ENCODE results near the gene SLAMF7.

SLAMF7 gene

DNA sequence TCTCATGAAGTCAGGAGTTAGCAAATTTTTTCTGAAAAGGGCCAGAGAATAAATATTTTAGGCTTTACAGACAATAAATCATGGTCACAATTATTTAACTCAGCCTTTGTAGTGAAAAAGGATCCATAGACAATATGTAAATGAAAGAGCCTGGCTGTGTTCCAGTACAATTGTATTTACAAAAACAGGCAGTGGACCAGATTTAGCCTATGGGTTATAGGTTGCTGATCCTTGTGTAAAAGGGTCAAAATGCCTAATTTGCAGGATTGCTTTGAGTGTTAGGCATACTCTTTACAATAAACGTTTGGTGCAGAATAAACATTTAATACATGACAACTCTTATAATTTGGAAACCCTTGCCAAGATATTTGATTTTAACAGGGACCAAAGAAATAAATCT is 6.5 kb downstream of the SLAMF7 start:
- DNase-seq (ENCODE audit: low read depth), result no peak

DNA sequence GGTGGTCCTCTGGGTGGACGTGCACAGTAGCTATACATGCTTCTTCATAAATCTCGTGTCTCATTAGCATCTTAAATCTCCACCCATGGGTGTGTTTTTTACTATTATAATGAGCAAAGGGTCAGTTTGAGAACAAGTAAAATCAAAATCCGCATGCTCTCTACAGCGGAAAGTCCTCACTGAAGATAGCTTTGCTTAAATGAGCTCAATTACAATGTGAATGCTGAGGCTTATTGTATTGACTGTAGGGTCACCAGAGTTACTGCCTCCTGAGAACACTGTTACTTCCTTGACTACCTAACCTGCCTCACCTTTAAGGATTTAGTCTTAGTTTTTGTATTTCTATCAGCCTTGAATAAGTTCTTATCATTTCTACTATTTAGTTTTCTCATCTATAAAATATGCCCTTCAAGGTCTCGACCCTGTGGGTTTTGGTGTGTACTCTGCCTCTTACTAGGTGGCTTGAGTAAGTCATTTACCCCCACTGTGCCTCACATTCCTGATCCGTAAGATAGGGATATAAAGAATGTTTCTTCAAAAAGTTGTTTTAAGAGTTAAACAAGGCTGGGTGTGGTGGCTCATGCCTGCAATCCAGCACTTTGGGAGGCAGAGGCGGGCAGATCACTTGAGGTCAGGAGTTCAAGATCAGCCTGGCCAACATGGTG is 7.9 kb downstream of the SLAMF7 start:
- no peak for DNase-seq (ENCODE audit: low read depth)

DNA sequence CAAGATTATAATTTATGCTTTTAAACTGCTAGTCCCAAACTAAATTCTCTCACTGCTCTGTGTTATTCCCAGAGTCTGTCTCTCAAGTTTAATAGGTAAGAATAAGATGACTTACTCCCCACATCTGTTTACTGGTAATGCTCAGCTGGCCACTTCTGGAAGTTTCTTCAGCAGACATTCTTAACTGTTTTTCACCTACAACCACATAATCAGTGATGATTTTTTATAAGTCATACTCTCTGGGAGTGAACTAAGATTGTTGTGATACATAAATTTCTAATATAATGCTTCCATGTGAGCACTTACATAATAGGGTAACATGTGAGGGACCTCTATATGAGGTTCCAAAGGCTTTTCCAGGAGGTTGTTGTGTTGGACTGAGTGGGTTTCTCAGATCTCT is 8.7 kb downstream of the SLAMF7 start:
- no peak for DNase-seq (ENCODE audit: low read depth)

DNA sequence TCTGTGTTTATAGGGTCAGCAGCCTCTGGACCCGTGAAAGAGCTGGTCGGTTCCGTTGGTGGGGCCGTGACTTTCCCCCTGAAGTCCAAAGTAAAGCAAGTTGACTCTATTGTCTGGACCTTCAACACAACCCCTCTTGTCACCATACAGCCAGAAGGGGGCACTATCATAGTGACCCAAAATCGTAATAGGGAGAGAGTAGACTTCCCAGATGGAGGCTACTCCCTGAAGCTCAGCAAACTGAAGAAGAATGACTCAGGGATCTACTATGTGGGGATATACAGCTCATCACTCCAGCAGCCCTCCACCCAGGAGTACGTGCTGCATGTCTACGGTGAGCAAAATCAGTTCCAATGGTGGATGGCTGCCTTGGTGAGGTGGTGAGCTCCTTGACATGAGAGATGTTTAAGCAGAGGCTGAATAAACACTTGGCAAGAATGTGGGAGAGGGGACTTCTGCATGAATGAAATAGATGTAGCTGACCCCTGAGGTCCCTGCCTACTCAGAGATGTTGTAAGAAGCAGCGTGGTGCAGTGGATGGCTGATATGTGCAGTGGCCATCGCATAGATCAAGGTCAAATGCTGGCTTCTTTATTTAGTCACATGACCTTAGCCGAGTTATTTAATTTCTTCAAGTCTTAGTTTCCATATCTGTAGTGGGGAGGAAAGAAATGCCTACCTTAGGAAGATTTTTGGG is 9.3 kb downstream of the SLAMF7 start:
- DNase-seq (ENCODE audit: low read depth), result no peak

DNA sequence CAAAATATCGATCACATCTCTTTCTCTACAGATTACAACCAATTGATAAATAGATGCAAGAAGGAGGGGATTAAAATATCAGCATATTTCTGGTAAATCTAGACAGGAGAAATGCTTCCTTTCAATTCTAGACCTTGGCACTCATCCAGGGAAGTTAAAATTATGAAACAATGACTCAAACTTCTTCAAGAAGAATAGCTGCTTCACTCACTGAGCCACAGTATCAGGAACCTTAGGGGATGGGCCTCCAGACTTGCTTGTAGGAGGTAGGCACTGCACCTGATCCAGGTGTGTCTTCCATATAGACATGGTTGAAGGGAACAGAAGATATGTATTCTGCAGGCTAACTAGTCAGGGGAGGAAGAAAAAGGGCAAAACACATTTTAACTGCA is 9.8 kb downstream of the SLAMF7 start:
- no peak for DNase-seq (ENCODE audit: low read depth)

DNA sequence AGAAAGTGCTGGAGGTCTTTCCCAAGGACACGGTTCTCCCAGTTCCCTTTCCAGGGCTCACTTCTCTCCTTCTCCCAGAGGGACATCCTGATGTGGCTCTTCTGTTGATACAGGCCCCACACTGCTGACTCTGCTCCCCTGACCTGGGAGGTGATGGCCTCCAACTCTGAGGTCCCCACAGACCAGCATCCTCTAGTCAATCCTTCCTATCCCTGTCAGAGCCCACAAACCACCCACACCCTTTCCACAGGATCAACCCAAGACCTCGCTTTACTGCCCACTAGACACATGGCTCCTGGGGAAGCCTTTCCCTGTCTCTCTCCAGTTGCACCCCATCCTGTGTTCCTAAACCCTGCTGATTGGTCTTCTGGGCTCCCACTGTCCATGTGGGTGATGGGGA is 11.6 kb downstream of the SLAMF7 start:
- no peak for DNase-seq (ENCODE audit: low read depth)

DNA sequence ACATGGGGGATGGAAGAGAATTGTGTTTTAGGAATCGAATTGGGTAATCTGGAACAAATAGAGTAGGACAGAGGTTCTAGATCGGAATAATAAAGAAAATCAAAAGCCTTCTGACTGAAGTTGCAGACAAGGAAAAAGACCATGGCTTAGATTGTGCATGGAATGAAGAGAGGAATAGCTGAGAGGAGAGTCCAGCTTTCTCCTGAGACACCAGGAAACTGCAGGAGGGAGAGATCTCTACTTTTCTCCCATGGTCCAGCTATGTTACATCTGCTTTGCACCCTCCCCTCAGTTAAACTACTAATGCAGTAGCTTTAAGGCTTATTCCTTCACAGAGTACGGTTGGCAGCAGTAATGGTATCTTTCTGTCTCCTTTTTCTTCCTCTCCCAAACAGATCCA is 13.4 kb downstream of the SLAMF7 start:
- DNase-seq (ENCODE audit: low read depth), result no peak

DNA sequence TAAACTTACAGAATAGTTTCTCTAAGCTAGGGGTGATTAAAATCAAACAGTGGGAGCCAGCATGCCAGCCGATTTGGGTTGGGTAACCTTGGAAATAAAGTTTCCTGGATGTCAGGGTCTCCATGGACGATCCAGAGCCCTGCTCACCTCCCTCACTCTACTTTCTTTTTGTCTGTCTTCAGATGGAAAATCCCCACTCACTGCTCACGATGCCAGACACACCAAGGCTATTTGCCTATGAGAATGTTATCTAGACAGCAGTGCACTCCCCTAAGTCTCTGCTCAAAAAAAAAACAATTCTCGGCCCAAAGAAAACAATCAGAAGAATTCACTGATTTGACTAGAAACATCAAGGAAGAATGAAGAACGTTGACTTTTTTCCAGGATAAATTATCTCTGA is 13.9 kb downstream of the SLAMF7 start:
- no peak for DNase-seq (ENCODE audit: low read depth)

DNA sequence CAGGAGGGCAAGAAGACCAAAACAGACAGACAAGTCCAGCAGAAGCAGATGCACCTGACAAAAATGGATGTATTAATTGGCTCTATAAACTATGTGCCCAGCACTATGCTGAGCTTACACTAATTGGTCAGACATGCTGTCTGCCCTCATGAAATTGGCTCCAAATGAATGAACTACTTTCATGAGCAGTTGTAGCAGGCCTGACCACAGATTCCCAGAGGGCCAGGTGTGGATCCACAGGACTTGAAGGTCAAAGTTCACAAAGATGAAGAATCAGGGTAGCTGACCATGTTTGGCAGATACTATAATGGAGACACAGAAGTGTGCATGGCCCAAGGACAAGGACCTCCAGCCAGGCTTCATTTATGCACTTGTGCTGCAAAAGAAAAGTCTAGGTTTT is 14.5 kb downstream of the SLAMF7 start:
- no peak for DNase-seq (ENCODE audit: low read depth)

DNA sequence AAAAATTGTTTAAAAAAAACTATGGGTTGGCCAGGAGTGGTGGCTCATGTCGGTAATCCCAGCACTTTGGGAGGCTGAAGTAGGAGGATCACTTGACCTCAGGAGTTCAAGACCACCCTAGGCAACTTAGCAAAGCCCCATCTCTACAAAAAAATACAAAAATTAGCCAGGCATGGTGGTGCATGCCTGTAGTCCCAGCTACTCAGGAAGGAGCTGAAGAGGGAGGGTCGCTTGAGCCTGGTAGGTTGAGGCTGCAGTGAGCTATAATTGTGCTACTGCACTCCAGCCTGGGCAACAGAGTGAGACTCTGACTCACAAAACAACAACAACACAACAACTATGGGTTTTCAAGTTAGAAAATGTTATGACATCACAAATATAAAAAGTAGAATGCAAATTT is 16.4 kb downstream of the SLAMF7 start:
- no peak for DNase-seq (ENCODE audit: low read depth)

DNA sequence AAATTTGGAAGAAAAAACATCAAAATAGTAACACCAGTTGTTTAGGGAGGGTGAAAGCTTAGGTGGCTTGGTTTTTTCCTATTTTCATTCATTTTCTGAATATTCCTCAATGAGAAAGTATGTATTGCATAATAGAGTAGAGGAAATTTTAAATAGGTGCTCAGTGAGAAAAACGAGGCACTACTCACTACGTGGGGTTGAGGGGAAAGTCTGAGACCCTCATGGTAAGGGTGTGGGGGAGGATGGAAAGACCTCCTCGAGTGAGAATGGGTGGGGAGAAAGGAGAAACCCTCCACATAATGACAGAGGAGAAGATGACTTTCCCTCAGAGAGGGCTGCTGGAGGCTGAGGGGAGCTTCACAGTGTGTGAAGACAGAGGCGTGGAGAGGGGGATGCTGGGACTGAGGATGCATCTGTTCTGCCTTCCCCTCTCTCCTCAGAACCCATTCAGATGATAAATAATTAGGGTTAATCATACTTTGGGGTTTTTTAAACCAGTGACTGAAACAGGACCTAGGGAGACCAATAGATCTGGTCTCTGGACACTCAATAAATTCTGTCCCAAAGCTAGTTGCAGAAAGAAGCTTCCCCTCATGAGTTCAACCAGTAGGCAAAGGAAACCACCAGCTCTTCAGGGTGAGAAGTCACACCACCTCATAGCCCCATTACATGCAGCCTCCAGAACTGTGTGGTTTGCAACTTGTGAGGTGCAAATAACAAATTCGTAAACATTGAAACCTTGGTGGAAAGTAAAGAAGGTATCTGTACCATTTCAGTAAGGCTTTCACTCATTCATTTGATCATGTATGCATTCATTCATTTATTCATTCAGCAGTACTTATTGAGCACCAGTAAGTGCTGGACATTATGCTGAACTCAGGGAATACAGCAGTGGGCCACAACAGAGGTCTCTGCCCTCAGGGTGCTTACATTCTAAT is 17.1 kb downstream of the SLAMF7 start:
- DNase-seq (ENCODE audit: low read depth), result no peak

DNA sequence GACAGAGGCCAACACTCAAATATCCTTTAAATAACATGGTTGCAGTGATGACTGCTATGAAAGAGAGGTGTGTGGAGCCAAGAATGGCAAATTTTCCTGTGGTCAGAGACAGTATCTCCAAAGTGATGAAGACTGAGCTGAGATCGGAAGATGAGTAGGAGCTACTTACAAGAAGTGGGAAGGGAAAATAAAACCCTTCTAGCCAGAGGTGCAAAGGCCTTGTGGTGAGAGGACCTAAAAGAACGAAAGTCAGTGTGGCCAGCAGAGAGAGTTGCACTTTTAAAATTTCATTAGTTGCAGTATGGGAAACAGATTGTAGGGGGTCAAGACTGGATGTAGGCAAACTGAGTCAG is 17.8 kb downstream of the SLAMF7 start:
- DNase-seq (ENCODE audit: low read depth), result no peak

DNA sequence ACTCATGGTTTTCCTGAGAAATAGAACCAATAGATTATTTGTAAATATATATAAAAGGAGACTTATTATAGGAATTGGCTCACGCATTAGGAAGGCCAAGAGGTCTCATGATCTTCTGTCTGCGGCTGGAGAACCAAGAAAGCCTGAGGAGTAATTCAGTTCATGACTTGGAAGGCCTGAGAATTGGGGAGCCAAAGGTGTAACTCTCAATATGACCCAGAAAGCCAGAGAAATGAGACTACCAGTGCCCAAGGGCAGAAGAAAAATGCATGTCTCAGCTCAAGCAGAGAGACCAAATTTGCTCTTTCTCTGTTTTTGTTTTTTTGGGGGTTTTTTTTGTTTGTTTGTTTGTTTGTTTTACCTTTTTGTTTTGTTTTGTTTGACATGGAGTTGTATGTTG is 19.5 kb downstream of the SLAMF7 start:
- DNase-seq (ENCODE audit: low read depth), result no peak

DNA sequence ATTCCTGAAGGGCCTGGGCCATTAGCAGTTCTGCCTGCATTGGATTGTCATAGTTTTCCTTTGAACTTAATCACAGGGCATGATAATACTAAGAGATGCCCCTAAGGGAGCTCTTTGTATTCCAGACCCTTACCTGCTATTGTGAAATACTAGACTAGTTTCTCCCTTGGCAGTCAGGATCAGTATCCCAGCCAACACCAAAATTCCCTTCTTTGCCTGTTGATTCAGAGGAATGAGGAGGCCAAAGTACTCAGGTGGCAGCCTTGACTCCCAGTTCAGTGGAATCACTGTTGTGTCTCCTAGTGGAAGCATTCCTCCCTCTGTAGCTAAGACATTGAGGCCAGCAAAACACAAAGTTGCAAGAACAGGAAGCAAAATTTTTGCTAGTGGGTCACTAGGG is 20.7 kb downstream of the SLAMF7 start:
- no peak for DNase-seq (ENCODE audit: low read depth)

DNA sequence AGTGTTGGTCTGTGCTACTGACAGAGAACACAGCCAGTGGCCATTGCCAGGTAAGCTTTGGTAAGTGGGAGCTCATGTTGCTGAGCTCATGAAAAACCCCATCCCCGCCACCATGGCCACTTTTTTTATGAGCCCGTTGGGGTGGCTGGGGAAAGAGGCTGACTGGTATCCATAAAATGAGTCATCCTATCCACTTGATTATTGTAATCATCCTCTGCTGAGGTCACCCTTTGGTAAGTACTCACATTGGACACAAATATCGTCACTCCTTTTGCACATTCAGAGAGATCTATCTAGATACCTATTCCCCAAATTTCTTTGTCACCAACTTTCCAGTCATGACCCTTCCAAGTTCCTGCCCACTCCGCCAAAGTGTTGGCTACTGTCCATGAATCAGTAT is 22.0 kb downstream of the SLAMF7 start:
- DNase-seq (ENCODE audit: low read depth), result no peak

DNA sequence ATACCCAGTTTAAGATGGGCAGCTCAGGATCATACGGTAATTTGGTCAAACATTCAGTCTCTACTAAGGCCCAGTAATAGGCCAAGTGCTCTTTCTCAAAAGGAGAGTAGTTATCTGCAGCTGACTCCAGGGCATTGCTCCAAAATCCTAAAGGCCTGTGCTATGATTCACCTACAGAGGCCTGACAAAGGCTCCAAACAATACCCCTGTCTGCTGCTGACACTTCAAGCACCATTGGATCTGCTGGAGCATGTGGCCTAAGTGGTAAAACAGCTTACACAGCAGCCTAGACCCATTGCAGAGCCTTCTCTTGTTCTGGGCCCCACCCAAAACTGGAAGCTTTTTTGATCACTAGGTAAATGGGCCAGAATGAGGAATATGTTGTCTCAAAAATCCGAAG is 22.8 kb downstream of the SLAMF7 start:
- no peak for DNase-seq (ENCODE audit: low read depth)

DNA sequence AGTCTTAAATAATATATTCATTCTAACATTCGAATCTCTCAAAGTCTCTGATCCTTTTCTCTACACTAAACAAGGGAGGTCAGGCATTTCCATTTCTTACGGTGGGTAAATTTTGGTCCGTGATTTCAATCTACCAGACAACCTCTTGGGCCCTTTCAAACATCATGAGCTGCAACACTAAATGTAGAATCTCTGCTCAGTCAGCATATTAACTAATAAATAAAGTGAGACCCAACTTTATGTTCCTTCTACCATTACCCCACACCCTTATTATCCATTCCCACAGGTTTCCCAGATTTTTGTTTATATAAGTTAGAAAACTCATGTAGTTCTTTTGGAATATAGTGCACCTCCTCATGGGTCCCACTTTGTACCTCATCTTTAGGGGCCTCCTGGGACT is 24.9 kb downstream of the SLAMF7 start:
- no peak for DNase-seq (ENCODE audit: low read depth)

DNA sequence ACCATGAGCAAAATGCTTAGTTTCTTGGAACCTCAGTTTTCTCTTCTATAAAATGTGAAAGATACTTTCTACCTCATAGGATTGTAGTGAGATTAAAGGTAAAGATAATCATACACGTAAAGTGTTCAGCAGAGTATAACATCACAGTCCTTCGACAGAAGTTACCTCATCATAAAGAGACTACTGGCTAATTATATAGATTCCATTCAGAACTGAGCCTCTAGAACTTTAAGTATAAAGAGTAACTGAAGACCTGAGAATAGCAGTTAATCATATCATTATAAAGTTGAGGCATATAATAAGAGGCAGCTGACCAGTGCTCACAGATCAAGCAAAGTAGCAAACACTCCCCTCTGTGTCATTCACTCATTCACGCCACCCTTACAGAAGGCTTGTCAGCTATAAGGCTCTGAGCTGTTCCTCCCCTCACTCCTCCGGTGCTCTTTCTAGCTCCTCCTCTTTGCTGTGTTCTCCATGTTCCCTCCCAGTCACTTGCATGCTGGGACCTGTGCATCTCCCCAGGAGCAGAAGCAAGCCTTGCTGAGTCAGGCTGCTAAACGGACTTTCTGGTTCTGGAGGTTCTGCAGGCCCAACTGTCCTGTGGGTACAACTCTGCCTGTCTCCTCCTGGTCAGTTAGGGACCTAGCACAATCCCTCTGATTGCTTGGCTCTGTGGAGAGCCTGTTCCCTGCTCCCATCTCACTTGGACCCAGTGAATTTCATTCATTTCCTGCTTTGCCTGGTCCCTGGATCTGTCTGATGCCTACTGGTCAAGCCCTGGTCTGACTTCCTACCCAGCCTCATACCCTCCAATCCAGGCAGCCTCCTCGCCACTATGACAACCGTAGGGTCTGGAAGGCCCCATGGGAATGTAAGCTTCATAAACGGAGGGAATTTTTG is 28.6 kb downstream of the SLAMF7 start:
- no peak for DNase-seq (ENCODE audit: low read depth)

DNA sequence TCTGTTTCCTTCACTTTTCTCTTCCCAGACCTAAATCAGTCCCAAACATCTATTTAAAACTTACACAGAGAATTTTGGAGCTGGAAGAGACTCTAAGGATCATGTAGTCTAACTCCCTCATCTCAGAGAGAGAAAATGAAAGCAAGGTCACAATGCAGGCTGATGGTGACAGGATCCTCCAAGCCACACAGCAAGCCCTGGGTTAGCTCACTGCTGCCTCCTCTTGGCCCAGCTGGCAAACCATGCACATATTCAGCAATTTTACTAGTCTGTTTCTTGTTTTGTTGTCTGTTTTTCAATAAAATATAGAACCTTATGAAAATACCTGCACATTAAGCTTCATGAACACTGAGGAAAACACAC is 29.2 kb downstream of the SLAMF7 start:
- DNase-seq (ENCODE audit: low read depth), result peak; percentile 50

DNA sequence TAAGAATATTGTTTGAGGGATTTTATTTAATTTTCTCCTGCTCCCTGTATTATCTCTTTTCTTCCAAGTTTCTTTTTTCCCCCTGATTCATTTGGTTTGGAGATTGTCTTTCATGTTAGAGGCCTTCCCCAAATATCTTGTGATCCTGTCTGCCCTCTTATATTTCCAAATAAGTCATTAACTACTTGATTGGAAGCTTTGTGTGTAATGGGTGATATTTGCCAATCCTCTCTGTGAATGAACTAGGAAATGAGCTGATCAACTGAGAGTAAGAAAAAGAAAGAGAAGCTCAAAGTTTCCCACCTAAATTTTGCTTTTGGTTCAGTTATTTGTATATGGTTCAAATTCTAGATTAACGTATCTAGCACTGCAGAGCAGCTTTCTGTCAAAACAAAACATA is 33.3 kb downstream of the SLAMF7 start:
- DNase-seq (ENCODE audit: low read depth), result no peak

DNA sequence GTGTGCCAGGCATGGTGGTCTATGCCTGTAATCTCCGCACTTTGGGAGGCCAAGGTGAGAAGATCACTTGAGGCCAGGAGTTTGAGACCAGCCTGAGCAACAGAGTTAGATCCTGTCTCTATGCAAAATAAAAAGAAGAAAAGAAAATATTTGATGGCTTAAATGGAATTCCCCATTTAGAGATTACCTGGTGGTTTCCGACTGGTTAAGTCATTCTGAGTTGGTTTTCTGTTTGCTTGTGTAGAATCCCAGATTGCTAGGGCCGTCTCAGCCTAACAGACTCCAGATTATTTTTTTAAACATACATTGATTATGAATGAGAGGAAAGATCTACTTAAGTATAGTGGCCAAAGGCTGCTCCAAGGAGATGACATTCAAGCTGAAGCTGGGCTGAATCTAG is 34.0 kb downstream of the SLAMF7 start:
- DNase-seq (ENCODE audit: low read depth), result no peak
